ENCODE data around the gene BRD8.
A peak's percentile ranks its signal among the peaks of the same experiment; 100 is the strongest.

- TF ChIP-seq REST (IDR thresholded peaks at IDR 0.05; ENCODE audit: insufficient read depth in 1 of 2, low read depth in 2 of 2, low read length in 1 of 2) (no peak; a peak in 1 of 4 replicates), POLR2AphosphoS5 (IDR thresholded peaks at IDR 0.05; ENCODE audit: low read depth, low read length) (no peak), CTCF (IDR thresholded peaks at IDR 0.05) (no peak), SIN3A (IDR thresholded peaks at IDR 0.05; ENCODE audit: borderline replicate concordance, insufficient read depth, low read depth, low read length) (no peak), TCF7L2 (IDR thresholded peaks at IDR 0.05; ENCODE audit: low read depth, low read length) (peak; percentile 59; the same call in 1 of the 2 replicates)
Observed at GRCh38 chr5:138177941-138178515, 402 bp downstream of the BRD8 start.

Data from Panc1 (cell line).